K562 (cell line): ENCODE data around the gene NPC1.

ENCODE experiments used
- EP300 ChIP-seq: IDR thresholded peaks from 2 replicates; pipeline ENCODE4 v1.6.1; 2012; ENCODE audit warnings: low read length, improper control_type of control experiment
- ZNF766 ChIP-seq: fragments of 200-800 bp; sonication (Bioruptor generic); conservative IDR thresholded peaks from 2 replicates; pipeline ENCODE4 v1.6.1; 2016; ENCODE audit warnings: missing genetic modification characterization, missing compliant biosample characterization

- TF ChIP-seq ZNF766 (CRISPR knock-in tag), result no peak
- no peak for TF ChIP-seq EP300
These were observed 32.4 kb downstream of the NPC1 start for GRCh38 chr18:23553887-23554286.
